ENCODE measurements around the gene TMEFF1. TPM values are rescaled to one million over a fixed set of nuclear protein-coding genes. Genes with fewer than 3 reads are reported as not detected.
"Not testable (repeated sequence)": the region's sequence is repeated elsewhere in the genome, so short reads cannot be mapped to it uniquely, and the experiment has no call there.

TMEFF1 gene
- total and polyA plus RNA-seq, 8 donors = 0.09 to 0.32 (median 0.22) TPM; not detected in 4

DNA sequence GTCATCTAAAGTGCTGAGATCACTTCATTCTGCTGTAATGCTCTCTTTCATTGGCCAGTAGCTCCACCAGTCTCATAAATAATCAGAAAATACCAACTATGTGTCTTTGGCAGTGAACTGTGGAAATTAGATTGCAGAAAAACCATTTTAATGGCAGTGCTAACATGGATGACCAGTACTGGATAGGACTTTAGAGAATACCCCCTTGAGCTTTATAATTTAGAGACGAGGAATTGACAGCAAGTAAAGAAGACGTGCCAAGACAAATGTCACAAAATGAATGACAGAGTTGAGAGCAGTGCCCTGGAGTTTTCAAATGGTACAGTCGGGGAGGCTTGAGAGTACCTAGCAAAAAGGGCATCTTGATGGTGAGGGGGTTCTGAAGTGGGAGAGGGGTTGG, 40.2 kb upstream of the TMEFF1 start:
- WGBS, 2 donors = 92 to 94% methylated on average over 3 of the region's 3 CpGs
- Histone ChIP-seq H3K27me3 (no peaks in the 10 kb centered on the region), H3K27ac (no peak overlapping the region), H3K4me1 (peaks cover 0 to 10% (median 0%) of the 10 kb centered on the region in 3 donors), H3K4me3 (no peak overlapping the region), H3K36me3 (no peaks in the 10 kb centered on the region), H3K9me3 (no peaks in the 10 kb centered on the region)
- intact Hi-C loops (cut with DNase I) = no loop called here
- no peak for DNase-seq
- ATAC-seq = no peak
- TF ChIP-seq, protein P1, sequence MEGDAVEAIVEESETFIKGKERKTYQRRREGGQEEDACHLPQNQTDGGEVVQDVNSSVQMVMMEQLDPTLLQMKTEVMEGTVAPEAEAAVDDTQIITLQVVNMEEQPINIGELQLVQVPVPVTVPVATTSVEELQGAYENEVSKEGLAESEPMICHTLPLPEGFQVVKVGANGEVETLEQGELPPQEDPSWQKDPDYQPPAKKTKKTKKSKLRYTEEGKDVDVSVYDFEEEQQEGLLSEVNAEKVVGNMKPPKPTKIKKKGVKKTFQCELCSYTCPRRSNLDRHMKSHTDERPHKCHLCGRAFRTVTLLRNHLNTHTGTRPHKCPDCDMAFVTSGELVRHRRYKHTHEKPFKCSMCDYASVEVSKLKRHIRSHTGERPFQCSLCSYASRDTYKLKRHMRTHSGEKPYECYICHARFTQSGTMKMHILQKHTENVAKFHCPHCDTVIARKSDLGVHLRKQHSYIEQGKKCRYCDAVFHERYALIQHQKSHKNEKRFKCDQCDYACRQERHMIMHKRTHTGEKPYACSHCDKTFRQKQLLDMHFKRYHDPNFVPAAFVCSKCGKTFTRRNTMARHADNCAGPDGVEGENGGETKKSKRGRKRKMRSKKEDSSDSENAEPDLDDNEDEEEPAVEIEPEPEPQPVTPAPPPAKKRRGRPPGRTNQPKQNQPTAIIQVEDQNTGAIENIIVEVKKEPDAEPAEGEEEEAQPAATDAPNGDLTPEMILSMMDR (IDR thresholded peaks at IDR 0.05) = no peak
- FAIRE-seq = no peak

DNA sequence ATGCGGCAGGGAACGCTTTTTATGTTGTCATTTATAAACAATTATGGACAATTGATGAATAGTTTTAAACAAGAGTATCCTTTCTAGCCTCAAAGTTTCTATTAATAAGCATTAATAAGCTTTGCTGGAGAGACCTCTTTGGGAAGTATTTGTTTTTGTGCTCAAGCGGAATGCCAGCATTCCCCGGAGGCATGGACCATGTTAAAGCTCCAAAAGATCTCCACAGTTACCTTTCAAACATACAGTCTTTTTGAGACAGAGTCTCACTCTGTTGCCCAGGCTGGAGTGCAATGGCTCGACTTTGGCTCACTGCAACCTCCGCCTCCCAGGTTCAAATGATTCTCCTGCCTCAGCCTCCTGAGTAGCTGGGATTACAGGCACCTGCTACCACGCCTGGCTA, 36.4 kb upstream of the TMEFF1 start:
- intact Hi-C loops (cut with DNase I) = no loop called here
- TF ChIP-seq, protein P1 (IDR thresholded peaks at IDR 0.05) = no peak
- no peaks in the 10 kb centered on the region for H3K27me3 ChIP-seq
- DNase-seq = no peak
- H3K4me1 ChIP-seq = no peaks in the 10 kb centered on the region
- WGBS, 2 donors = 94 to 96% methylated on average over 7 of the region's 7 CpGs
- FAIRE-seq = no peak
- no peak for ATAC-seq
- H3K9me3 ChIP-seq = no peaks in the 10 kb centered on the region
- no peak overlapping the region for H3K27ac ChIP-seq
- H3K36me3 ChIP-seq = no peaks in the 10 kb centered on the region
- no peak overlapping the region for H3K4me3 ChIP-seq

DNA sequence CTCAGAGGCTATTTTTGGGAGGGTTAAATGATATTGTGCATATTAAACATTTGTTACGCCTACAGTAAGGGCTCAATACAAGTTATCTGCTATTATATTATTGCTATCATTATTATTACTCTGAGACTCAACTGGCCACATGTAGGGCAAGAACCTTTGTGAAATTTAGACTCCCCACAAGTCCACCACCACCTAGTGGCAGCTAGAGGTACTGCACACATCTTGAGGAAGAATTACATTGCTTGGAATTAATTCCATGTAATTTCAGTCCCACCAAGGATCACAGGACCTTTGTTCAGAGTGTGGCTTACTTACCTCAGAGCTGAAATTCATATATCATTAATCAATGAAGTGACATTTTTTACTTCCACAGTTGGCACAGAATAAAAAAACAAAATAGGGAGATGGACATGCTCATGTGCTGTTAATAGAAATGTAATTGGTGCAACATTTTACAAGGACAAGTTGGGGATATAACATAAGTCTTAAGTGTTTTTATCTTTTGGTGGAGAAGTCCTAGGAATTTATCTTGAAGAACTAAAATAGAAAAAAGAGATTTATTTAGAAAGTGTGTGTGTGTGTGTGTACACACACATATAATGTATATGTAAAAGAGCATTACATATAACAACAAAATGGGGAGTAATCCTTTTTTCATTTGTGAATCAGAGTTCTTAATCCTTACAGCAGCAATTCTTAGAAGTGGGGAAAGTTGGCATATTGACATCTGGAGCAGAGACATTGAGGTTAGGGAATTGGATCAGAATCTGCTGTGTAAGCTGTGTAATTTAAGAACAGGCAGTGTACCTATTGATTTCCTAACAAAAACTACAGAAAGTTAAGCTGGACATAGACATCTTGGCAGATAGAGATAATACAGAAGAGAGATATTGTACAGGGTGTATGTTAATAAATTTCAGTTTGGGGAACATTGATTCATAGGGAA, 34.8 kb upstream of the TMEFF1 start:
- H3K27ac ChIP-seq = no peak overlapping the region
- H3K36me3 ChIP-seq = no peaks in the 10 kb centered on the region
- H3K4me1 ChIP-seq = no peaks in the 10 kb centered on the region
- peak in 5 of 6 donors; percentile 46 to 75 (median 62) for DNase-seq
- peak in 3 of 4 donors; percentile 82 to 92 (median 87) for ATAC-seq
- intact Hi-C loops (cut with DNase I) = no loop called here
- H3K9me3 ChIP-seq = no peaks in the 10 kb centered on the region
- H3K4me3 ChIP-seq = no peak overlapping the region
- no peaks in the 10 kb centered on the region for H3K27me3 ChIP-seq
- 73 to 77% methylated on average over 1 of the region's 1 CpG for WGBS, 2 donors
- FAIRE-seq = peak; percentile 87
- TF ChIP-seq, protein P1 (IDR thresholded peaks at IDR 0.05) = peak; percentile 74 to 94 (median 90)

DNA sequence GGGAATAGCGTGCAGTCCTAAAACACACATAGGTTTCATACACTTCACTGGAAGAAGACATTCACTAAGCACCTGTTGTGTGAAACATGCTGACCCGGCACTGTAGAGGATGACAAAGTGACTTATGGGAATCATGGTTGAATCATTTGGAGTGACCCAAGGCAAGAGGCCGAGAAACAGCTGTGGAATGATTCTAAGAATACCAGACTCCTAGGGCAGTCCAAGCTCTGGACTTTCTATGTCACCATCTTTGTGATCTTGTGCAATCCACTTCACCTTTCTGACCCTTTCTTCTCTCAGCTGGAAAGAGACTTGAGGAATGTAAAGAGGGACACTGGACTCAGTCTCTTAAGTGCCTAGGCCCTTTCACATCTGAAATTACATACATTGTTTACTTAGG, 32.9 kb upstream of the TMEFF1 start:
- Histone ChIP-seq H3K27ac (no peak overlapping the region), H3K9me3 (no peaks in the 10 kb centered on the region), H3K36me3 (no peaks in the 10 kb centered on the region), H3K4me1 (no peaks in the 10 kb centered on the region), H3K4me3 (no peak overlapping the region), H3K27me3 (no peaks in the 10 kb centered on the region)
- no peak for FAIRE-seq
- peak in 1 of 4 donors; percentile 12 for ATAC-seq
- intact Hi-C loops (cut with DNase I) = no loop called here
- no peak for DNase-seq
- WGBS, 2 donors = 88 to 90% methylated on average over 3 of the region's 3 CpGs
- TF ChIP-seq, protein P1 (IDR thresholded peaks at IDR 0.05) = no peak

DNA sequence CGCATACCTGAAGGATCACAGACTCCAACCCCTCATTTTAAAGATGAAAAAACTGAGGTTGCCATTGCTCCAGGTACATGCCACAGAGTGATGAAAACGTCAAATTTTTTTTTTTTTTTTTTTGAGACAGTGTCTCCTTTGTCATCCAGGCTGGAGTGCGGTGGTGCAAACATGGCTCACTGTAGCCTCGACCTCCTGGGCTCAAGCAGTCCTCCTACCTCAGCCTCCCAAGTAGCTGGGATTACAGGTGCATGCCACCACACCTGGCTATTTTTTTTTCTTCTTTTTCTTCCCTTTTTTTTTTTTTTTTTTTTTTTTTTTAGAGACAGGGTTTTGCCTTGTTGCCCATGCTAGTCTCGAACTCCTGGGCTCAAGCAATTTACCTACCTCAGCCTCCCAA, 32.5 kb upstream of the TMEFF1 start:
- WGBS, 2 donors = 89 to 90% methylated on average over 5 of the region's 5 CpGs
- FAIRE-seq = not testable (repeated sequence)

More for the DNA sequence above, 32.5 kb upstream of the TMEFF1 start:
- DNase-seq; ATAC-seq; H3K9me3 ChIP-seq; intact Hi-C loops (cut with DNase I); H3K27ac ChIP-seq; H3K36me3 ChIP-seq; H3K4me1 ChIP-seq; H3K4me3 ChIP-seq; H3K27me3 ChIP-seq: not testable (repeated sequence)
